Measurements from ENCODE around the gene NUTF2. TPM values are rescaled to one million over a fixed set of nuclear protein-coding genes. Genes with fewer than 3 reads are reported as not detected.

Gene NUTF2
- total RNA-seq, 2 experiments from 2014 or later = 165 to 171 TPM

DNA sequence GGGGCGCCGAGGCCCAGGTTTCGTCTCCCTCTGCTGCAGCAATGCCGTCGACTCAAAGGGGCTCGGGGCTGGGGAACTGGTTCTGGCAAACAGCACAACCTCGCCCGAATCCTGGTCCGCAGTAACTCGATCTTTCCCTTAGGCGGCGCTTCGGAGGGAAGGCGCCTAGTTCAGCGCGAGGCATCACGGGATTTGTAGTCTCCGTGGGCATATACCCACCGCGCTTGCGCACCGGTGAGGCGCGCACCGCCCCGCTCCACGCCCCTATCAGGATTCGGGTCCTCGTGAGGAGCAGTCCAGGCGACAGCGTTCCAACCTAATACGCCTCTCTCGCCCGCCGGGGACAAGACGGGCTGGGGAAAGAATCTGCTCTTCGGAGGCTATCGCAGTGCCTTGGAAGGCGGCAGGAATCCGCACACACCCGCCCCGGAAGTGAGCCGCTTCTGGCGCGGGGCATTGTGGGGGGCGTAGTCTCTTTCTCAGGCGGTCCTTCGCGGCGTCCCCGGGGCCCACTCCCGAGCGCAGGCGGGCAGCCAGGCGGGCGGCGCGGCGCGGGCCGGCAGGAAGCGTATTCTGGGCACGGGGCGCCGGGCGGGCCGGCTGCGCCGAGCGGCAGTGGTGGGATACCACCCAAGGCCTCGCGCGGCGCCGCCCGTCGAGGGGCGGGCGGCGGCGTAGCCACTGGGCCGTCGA is 4.8 kb upstream of the NUTF2 start, which contains the start of gene THAP11:
Gene THAP11 (plus strand): TSS at position 505 of the 693 bp plus-strand sequence. CDS start 235 bp downstream, outside the sequence.
- Mint-ChIP-seq H3K27me3 (ENCODE audit: low read depth) (no peaks in the 10 kb centered on the region), H3K4me1 (ENCODE audit: low read depth) (peaks cover 33% of the 10 kb centered on the region), H3K9me3 (no peaks in the 10 kb centered on the region), H3K36me3 (ENCODE audit: low read depth) (peaks cover 4% of the 10 kb centered on the region), H3K4me3 (peak within 1 kb of the TSS; percentile 91), H3K27ac (peak within 1 kb of the TSS; percentile 98)
- intact Hi-C loops (cut with micrococcal nuclease) = loop anchor here (1.0 to 5.0 kb wide), 9 partner anchors 9 to 615 kb away; partner anchors contain the start of genes CTCF, FHOD1, GFOD2 and RANBP10
- peak; percentile 97 for DNase-seq
- CTCF ChIA-PET = interaction anchor here (1.2 to 1.5 kb wide), 2 partner anchors 26 to 27 kb away, joined by 3 to 7 read pairs; no protein-coding TSS in a partner anchor

- Mint-ChIP-seq H3K4me3 (peak overlapping the region; percentile 89), H3K27me3 (ENCODE audit: low read depth) (no peaks in the 10 kb centered on the region), H3K27ac (peak overlapping the region; percentile 87), H3K4me1 (ENCODE audit: low read depth) (peaks cover 35% of the 10 kb centered on the region), H3K9me3 (no peaks in the 10 kb centered on the region), H3K36me3 (ENCODE audit: low read depth) (peaks cover 4% of the 10 kb centered on the region)
- CTCF ChIA-PET = interaction anchor here (0.7 to 4.2 kb wide), 6 partner anchors 9 to 295 kb away, joined by 3 to 35 read pairs (median 3); no protein-coding TSS in a partner anchor
- intact Hi-C loops (cut with micrococcal nuclease) = loop anchor here (1.0 to 5.0 kb wide), 9 partner anchors 9 to 615 kb away; partner anchors contain the start of genes CTCF, FHOD1, GFOD2 and RANBP10
- peak; percentile 71 for DNase-seq
Measured at GRCh38 chr16:67842509-67843342, 4.0 kb upstream of the NUTF2 start.

DNA sequence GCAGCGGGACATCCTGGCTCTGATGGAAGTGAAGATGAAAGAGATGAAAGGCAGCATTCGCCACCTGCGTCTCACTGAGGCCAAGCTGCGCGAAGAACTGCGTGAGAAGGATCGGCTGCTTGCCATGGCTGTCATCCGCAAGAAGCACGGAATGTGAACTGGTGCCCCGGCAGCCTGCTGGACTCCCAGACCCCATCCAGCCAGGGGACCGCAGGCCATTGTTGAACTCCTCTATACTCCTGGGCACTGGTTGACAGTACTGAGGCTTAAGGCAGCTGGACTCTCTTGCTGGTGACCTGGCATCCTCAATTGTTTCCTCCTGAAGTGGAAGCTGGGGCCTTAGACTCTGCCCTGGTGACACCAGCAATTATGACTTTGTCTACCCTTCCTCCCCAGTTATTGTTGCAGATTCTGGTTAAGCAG is 3.4 kb upstream of the NUTF2 start:
- no peaks in the 10 kb centered on the region for H3K9me3 Mint-ChIP-seq
- DNase-seq = no peak
- CTCF ChIA-PET = interaction anchor here (0.6 to 4.2 kb wide), 8 partner anchors 10 to 296 kb away, joined by 3 to 35 read pairs (median 3); no protein-coding TSS in a partner anchor
- intact Hi-C loops (cut with micrococcal nuclease) = loop anchor here (2.0 to 5.0 kb wide), 3 partner anchors 75 to 596 kb away; partner anchors contain the start of genes FHOD1, GFOD2 and SLC9A5
- no peaks in the 10 kb centered on the region for H3K27me3 Mint-ChIP-seq (ENCODE audit: low read depth)
- peaks cover 41% of the 10 kb centered on the region for H3K4me1 Mint-ChIP-seq (ENCODE audit: low read depth)
- H3K4me3 Mint-ChIP-seq = peak overlapping the region; percentile 89
- peak overlapping the region; percentile 87 for H3K27ac Mint-ChIP-seq
- peaks cover 4% of the 10 kb centered on the region for H3K36me3 Mint-ChIP-seq (ENCODE audit: low read depth)

- CTCF ChIA-PET = interaction anchor here (0.6 to 4.2 kb wide), 11 partner anchors 11 to 1855 kb away, joined by 3 to 35 read pairs (median 3); no protein-coding TSS in a partner anchor
- Mint-ChIP-seq H3K36me3 (ENCODE audit: low read depth) (peaks cover 6% of the 10 kb centered on the region), H3K27me3 (ENCODE audit: low read depth) (no peaks in the 10 kb centered on the region), H3K9me3 (no peaks in the 10 kb centered on the region), H3K4me3 (peak overlapping the region; percentile 89), H3K4me1 (ENCODE audit: low read depth) (peaks cover 48% of the 10 kb centered on the region), H3K27ac (peak overlapping the region; percentile 92)
- intact Hi-C loops (cut with micrococcal nuclease) = loop anchor here (5.0 kb wide), 1 partner anchor 597 kb away; the partner anchor contains the start of genes FHOD1 and SLC9A5
- DNase-seq = no peak
Measured at GRCh38 chr16:67844497-67844896, 2.2 kb upstream of the NUTF2 start.

GRCh38 chr16:67845291-67846062 is 1.3 kb upstream of the NUTF2 start:
- peak; percentile 19 for DNase-seq
- Mint-ChIP-seq H3K36me3 (ENCODE audit: low read depth) (peaks cover 6% of the 10 kb centered on the region), H3K4me3 (peak overlapping the region; percentile 81), H3K4me1 (ENCODE audit: low read depth) (peaks cover 52% of the 10 kb centered on the region), H3K27me3 (ENCODE audit: low read depth) (no peaks in the 10 kb centered on the region), H3K9me3 (no peaks in the 10 kb centered on the region), H3K27ac (peak overlapping the region; percentile 92)
- CTCF ChIA-PET = interaction anchor here (0.6 to 4.2 kb wide), 10 partner anchors 8 to 1123 kb away, joined by 3 to 35 read pairs (median 3); no protein-coding TSS in a partner anchor
- intact Hi-C loops (cut with micrococcal nuclease) = loop anchor here (1.0 to 2.0 kb wide), 12 partner anchors 12 to 465 kb away; partner anchors contain the start of genes ACD, CTCF, NFATC3 and PARD6A

GRCh38 chr16:67846063-67846319 is 742 bp upstream of the NUTF2 start:
- CTCF ChIA-PET = interaction anchor here (0.6 to 4.2 kb wide), 6 partner anchors 9 to 571 kb away, joined by 3 to 35 read pairs (median 3); no protein-coding TSS in a partner anchor
- DNase-seq = no peak
- Mint-ChIP-seq H3K36me3 (ENCODE audit: low read depth) (peaks cover 6% of the 10 kb centered on the region), H3K4me1 (ENCODE audit: low read depth) (peaks cover 52% of the 10 kb centered on the region), H3K4me3 (peak overlapping the region; percentile 81), H3K27ac (peak overlapping the region; percentile 92), H3K9me3 (no peaks in the 10 kb centered on the region), H3K27me3 (ENCODE audit: low read depth) (no peaks in the 10 kb centered on the region)
- intact Hi-C loops (cut with micrococcal nuclease) = loop anchor here (1.0 to 2.0 kb wide), 12 partner anchors 13 to 464 kb away; partner anchors contain the start of genes ACD, CTCF, NFATC3 and PARD6A

GRCh38 chr16:67847064-67847861 is 530 bp downstream of the NUTF2 start, which contains the start of gene CENPT:
Gene CENPT, minus strand, starts transcription at chr16:67847693. Its CDS starts 13,834 bp downstream, at chr16:67833859.
- Mint-ChIP-seq H3K4me1 (ENCODE audit: low read depth) (peaks cover 49% of the 10 kb centered on the region), H3K27me3 (ENCODE audit: low read depth) (no peaks in the 10 kb centered on the region), H3K9me3 (no peaks in the 10 kb centered on the region), H3K4me3 (peak within 1 kb of the TSS; percentile 92), H3K36me3 (ENCODE audit: low read depth) (peaks cover 6% of the 10 kb centered on the region), H3K27ac (peak within 1 kb of the TSS; percentile 92)
- peak; percentile 18 for DNase-seq
- intact Hi-C loops (cut with micrococcal nuclease) = loop anchor here (2.0 kb wide), 3 partner anchors 18 to 326 kb away; partner anchors contain the start of gene NFATC3
- CTCF ChIA-PET = interaction anchor here (1.8 to 4.2 kb wide), 2 partner anchors 31 kb away, joined by 8 to 35 read pairs; no protein-coding TSS in a partner anchor

DNA sequence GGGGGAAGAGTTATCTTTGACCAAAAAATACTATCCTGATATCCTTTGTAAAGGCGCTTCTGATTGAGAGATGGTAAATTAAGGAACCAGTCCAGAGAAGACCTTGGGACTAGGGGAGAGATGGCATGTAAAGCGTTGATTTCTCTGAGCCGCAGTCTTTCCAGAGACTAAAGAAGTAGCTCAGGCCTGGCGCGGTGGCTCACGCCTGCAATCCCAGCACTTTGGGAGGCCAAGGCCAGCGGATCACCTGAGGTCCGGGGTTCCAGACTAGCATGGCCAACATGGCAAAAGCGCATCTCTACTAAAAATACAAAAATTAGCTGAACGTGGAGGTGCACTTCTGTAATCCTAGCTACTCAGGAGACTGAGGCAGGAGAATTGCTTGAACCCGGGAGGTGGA is 1.4 kb downstream of the NUTF2 start:
- H3K4me1 Mint-ChIP-seq (ENCODE audit: low read depth) = peaks cover 48% of the 10 kb centered on the region
- H3K36me3 Mint-ChIP-seq (ENCODE audit: low read depth) = peaks cover 5% of the 10 kb centered on the region
- H3K9me3 Mint-ChIP-seq = no peaks in the 10 kb centered on the region
- intact Hi-C loops (cut with micrococcal nuclease) = no loop called here
- DNase-seq = no peak
- H3K27ac Mint-ChIP-seq = peak overlapping the region; percentile 36
- H3K4me3 Mint-ChIP-seq = peak overlapping the region; percentile 92
- CTCF ChIA-PET = interaction anchor here (0.9 to 1.8 kb wide), 5 partner anchors 19 to 326 kb away, joined by 3 to 8 read pairs (median 3); no protein-coding TSS in a partner anchor
- H3K27me3 Mint-ChIP-seq (ENCODE audit: low read depth) = no peaks in the 10 kb centered on the region

DNA sequence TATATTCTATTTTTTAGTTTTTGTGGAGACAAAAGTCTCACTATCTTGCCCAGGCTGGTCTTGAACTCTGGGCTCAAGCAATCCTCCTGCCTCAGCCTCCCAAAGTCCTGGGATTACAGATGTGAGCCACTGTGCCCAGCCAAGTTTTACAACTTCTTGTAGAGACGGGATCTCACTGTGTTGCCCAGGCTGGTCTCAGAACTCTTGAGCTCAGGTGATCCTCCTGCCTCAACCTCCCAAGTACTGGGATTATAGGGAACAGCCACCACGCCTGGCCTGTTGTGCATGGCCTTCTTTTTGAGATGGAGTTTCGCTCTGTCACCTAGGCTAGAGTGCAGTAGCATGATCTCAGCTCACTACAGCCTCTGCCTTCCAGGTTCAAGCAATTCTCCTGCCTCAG is 6.9 kb downstream of the NUTF2 start:
- peaks cover 5% of the 10 kb centered on the region for H3K36me3 Mint-ChIP-seq (ENCODE audit: low read depth)
- intact Hi-C loops (cut with micrococcal nuclease) = no loop called here
- CTCF ChIA-PET = interaction anchor here (2.7 kb wide), 1 partner anchor 37 kb away, joined by 8 read pairs; no protein-coding TSS in a partner anchor

GRCh38 chr16:67855789-67856188 is 9.1 kb downstream of the NUTF2 start:
- Mint-ChIP-seq H3K36me3 (ENCODE audit: low read depth) (peaks cover 3% of the 10 kb centered on the region), H3K27me3 (ENCODE audit: low read depth) (no peaks in the 10 kb centered on the region), H3K27ac (peak overlapping the region; percentile 8), H3K9me3 (no peaks in the 10 kb centered on the region), H3K4me3 (no peak overlapping the region), H3K4me1 (ENCODE audit: low read depth) (peaks cover 34% of the 10 kb centered on the region)
- DNase-seq = no peak
- CTCF ChIA-PET = no interaction called here
- intact Hi-C loops (cut with micrococcal nuclease) = no loop called here

More for the DNA sequence above, 6.9 kb downstream of the NUTF2 start:
- Mint-ChIP-seq H3K27ac (no peak overlapping the region), H3K4me1 (ENCODE audit: low read depth) (peaks cover 42% of the 10 kb centered on the region), H3K27me3 (ENCODE audit: low read depth) (no peaks in the 10 kb centered on the region), H3K4me3 (no peak overlapping the region), H3K9me3 (no peaks in the 10 kb centered on the region)
- no peak for DNase-seq

Data from activated naive CD4-positive, alpha-beta T cell treated with anti-CD3 and anti-CD28 coated beads for 36 hours (primary cell).